ENCODE results near the gene ZNF503. TPM values are rescaled to one million over a fixed set of nuclear protein-coding genes. Genes with fewer than 3 reads are reported as not detected.

Gene ZNF503
- total RNA-seq, 4 donors from 2014 or later: 5.7 to 7.6 (median 6.6) TPM

- TF ChIP-seq, protein P1, sequence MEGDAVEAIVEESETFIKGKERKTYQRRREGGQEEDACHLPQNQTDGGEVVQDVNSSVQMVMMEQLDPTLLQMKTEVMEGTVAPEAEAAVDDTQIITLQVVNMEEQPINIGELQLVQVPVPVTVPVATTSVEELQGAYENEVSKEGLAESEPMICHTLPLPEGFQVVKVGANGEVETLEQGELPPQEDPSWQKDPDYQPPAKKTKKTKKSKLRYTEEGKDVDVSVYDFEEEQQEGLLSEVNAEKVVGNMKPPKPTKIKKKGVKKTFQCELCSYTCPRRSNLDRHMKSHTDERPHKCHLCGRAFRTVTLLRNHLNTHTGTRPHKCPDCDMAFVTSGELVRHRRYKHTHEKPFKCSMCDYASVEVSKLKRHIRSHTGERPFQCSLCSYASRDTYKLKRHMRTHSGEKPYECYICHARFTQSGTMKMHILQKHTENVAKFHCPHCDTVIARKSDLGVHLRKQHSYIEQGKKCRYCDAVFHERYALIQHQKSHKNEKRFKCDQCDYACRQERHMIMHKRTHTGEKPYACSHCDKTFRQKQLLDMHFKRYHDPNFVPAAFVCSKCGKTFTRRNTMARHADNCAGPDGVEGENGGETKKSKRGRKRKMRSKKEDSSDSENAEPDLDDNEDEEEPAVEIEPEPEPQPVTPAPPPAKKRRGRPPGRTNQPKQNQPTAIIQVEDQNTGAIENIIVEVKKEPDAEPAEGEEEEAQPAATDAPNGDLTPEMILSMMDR (IDR thresholded peaks at IDR 0.05): no peak
- TF ChIP-seq EP300 (IDR thresholded peaks at IDR 0.05) (no peak), POLR2AphosphoS5 (IDR thresholded peaks at IDR 0.05) (no peak), POLR2A (IDR thresholded peaks at IDR 0.05) (no peak)
- DNase-seq (ENCODE audit: low spot score in 2 of 2): no peak
- WGBS: 82% methylated on average over 2 of the region's 2 CpGs
- Histone ChIP-seq H3K9me3 (peaks cover 12% of the 10 kb centered on the region), H3K4me3 (no peak overlapping the region), H3K27ac (no peak overlapping the region), H3K4me1 (no peaks in the 10 kb centered on the region), H3K27me3 (no peaks in the 10 kb centered on the region), H3K36me3 (no peaks in the 10 kb centered on the region)
Observed at GRCh38 chr10:75448166-75448565, 46.6 kb upstream of the ZNF503 start.

DNA sequence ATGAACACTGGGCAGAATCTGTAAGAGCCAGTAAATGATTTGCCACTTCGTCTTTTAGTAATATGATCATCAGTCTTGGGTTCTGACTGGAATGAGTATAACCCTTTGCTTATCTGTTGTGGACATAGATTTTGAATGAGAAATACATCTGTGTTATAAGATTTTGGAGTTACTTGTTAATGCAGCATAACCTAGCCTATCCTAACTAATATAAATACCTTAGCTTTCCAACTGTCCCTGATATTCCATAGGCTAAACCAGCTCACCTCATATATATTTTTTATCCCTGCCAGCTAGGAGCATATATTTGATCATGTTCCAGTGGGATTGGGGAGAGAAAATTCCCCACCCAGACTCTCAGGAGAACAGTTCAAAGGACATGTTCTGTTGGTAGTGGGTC lies 44.9 kb upstream of the ZNF503 start:
- no peaks in the 10 kb centered on the region for H3K36me3 ChIP-seq
- no peak overlapping the region for H3K4me3 ChIP-seq
- no peaks in the 10 kb centered on the region for H3K27me3 ChIP-seq
- H3K9me3 ChIP-seq: peaks cover 12% of the 10 kb centered on the region
- 88% methylated on average over 1 of the region's 1 CpG for WGBS
- H3K27ac ChIP-seq: no peak overlapping the region
- no peak for TF ChIP-seq POLR2AphosphoS5 (IDR thresholded peaks at IDR 0.05)
- TF ChIP-seq POLR2A (IDR thresholded peaks at IDR 0.05): no peak
- TF ChIP-seq EP300 (IDR thresholded peaks at IDR 0.05): no peak
- TF ChIP-seq, protein P1 (IDR thresholded peaks at IDR 0.05): no peak
- H3K4me1 ChIP-seq: no peaks in the 10 kb centered on the region
- no peak for DNase-seq (ENCODE audit: low spot score in 2 of 2)

- no peaks in the 10 kb centered on the region for H3K36me3 ChIP-seq
- H3K4me3 ChIP-seq: no peak overlapping the region
- WGBS: 90% methylated on average over 3 of the region's 3 CpGs
- no peaks in the 10 kb centered on the region for H3K4me1 ChIP-seq
- no peaks in the 10 kb centered on the region for H3K27me3 ChIP-seq
- DNase-seq (ENCODE audit: low spot score in 2 of 2): no peak
- H3K27ac ChIP-seq: no peak overlapping the region
- TF ChIP-seq POLR2AphosphoS5 (IDR thresholded peaks at IDR 0.05): no peak
- TF ChIP-seq, protein P1 (IDR thresholded peaks at IDR 0.05): no peak
- TF ChIP-seq POLR2A (IDR thresholded peaks at IDR 0.05): no peak
- TF ChIP-seq EP300 (IDR thresholded peaks at IDR 0.05): no peak
- H3K9me3 ChIP-seq: peaks cover 12% of the 10 kb centered on the region
Observed at GRCh38 chr10:75444781-75445386, 43.3 kb upstream of the ZNF503 start.

DNA sequence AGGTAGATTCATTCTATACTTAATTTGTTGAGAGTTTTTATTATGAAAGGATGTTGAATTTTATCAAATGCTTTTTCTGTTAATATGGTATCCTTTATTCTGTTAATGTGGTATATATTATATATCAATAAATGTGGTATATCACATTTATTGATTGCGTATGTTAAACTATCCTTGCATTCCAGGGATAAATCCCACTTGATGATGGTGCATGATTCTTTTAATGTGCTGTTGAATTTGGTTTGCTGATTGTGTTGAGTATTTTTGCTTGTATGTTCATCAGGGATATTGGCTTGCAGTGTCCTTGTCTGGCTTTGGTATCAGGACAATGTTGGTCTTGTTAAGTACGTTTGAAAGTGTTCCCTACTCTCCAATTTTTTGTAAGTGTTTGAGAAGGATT lies 41.8 kb upstream of the ZNF503 start:
- DNase-seq (ENCODE audit: low spot score in 2 of 2): no peak
- TF ChIP-seq, protein P1 (IDR thresholded peaks at IDR 0.05): no peak
- TF ChIP-seq POLR2AphosphoS5 (IDR thresholded peaks at IDR 0.05) (no peak), EP300 (IDR thresholded peaks at IDR 0.05) (no peak), POLR2A (IDR thresholded peaks at IDR 0.05) (no peak)

DNA sequence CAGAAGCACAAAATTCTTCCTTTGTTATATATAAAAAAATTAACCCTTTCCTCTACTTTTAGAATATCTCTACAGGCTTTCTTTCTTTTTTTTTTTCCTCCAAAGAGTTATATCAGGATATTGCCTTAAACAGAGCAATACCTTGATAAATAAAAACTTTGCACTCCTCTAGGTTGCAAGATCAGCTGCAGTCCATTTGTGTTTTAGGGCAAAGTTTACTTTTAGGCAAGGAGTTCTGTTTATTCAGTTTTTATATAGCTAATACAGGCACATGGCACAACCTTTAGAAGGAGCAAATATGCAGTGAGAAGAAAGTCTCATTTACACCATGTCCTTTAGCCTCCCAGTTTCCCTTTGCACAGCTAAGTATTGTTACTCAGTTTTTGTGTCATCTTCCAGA lies 40.1 kb upstream of the ZNF503 start:
- no peak overlapping the region for H3K4me3 ChIP-seq
- no peaks in the 10 kb centered on the region for H3K36me3 ChIP-seq
- H3K27me3 ChIP-seq: no peaks in the 10 kb centered on the region
- peaks cover 12% of the 10 kb centered on the region for H3K9me3 ChIP-seq
- no peak overlapping the region for H3K27ac ChIP-seq
- no peak for DNase-seq (ENCODE audit: low spot score in 2 of 2)
- H3K4me1 ChIP-seq: no peaks in the 10 kb centered on the region
- TF ChIP-seq, protein P1 (IDR thresholded peaks at IDR 0.05): no peak
- TF ChIP-seq POLR2A (IDR thresholded peaks at IDR 0.05) (no peak), POLR2AphosphoS5 (IDR thresholded peaks at IDR 0.05) (no peak), EP300 (IDR thresholded peaks at IDR 0.05) (no peak)

More for the DNA sequence above, 41.8 kb upstream of the ZNF503 start:
- Histone ChIP-seq H3K4me1 (no peaks in the 10 kb centered on the region), H3K27me3 (no peaks in the 10 kb centered on the region), H3K4me3 (no peak overlapping the region), H3K9me3 (peaks cover 12% of the 10 kb centered on the region), H3K36me3 (no peaks in the 10 kb centered on the region), H3K27ac (no peak overlapping the region)
- 94% methylated on average over 2 of the region's 2 CpGs for WGBS
